NT2/D1 (cell line): ENCODE data around the gene TXNRD1.

Source experiments
- DNase-seq: peaks from one replicate; pipeline ENCODE4 v3.0.0-alpha.2; 2011; ENCODE audit warnings: low read depth, low spot score
- H3K27me3 ChIP-seq: 2 replicates; pipeline ENCODE4 v1.6.0; 2011; ENCODE audit warnings: mild to moderate bottlenecking; ENCODE audit not compliant: insufficient read length, insufficient read depth
- H3K36me3 ChIP-seq: 2 replicates; pipeline ENCODE4 v1.6.1; 2011; ENCODE audit warnings: mild to moderate bottlenecking, low read length, mixed read lengths; ENCODE audit not compliant: insufficient read depth, insufficient read length
- H3K4me1 ChIP-seq: 2 replicates; pipeline ENCODE4 v1.5.1; 2011; ENCODE audit not compliant: insufficient read depth, insufficient read length
- H3K4me3 ChIP-seq: 2 replicates; pipeline ENCODE4 v1.5.1; 2011; ENCODE audit warnings: low read depth; ENCODE audit not compliant: insufficient read length
- H3K9ac ChIP-seq: 2 replicates; pipeline ENCODE4 v1.6.0; 2011; ENCODE audit warnings: low read depth; ENCODE audit not compliant: insufficient read length
- H3K9me3 ChIP-seq: 2 replicates; pipeline ENCODE4 v1.5.1; 2011; ENCODE audit warnings: mild to moderate bottlenecking, low read length; ENCODE audit not compliant: insufficient read depth
- SUZ12 ChIP-seq: IDR thresholded peaks from 2 replicates; pipeline ENCODE4 v1.6.1; 2011; ENCODE audit not compliant: insufficient read length, insufficient read depth; ENCODE audit errors: extremely low read depth
- YY1 ChIP-seq: IDR thresholded peaks from 2 replicates; pipeline ENCODE4 v1.6.1; 2011; ENCODE audit not compliant: insufficient read length, insufficient read depth
- ZNF274 ChIP-seq: IDR thresholded peaks from 2 replicates; pipeline ENCODE4 v1.6.1; 2011; ENCODE audit warnings: mild to moderate bottlenecking, low read depth, low read length

TXNRD1 gene

DNA sequence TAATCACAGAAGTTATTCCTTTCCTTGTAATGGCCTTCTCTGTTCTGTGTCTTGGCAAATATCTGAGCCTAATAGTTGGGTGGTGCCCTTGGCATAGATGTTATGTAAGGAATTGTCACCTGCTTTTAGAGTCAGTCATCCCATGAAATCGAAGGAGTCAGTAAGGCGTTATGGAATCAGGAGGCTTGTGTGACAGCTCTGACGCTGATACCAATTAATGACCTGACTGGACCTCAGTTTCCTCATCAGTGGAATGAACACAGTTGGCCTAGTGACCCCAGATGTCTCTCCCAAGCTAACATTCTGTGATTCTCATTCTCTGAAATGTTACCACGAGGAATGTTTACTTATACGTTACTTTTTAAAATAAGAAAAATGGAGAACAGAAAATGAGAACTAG lies 32.1 kb downstream of the TXNRD1 start:
- Histone ChIP-seq H3K4me1 (no peaks in the 10 kb centered on the region), H3K27me3 (peaks cover 4% of the 10 kb centered on the region), H3K4me3 (no peak overlapping the region), H3K36me3 (no peaks in the 10 kb centered on the region), H3K9me3 (no peaks in the 10 kb centered on the region), H3K9ac (no peak overlapping the region)
- DNase-seq, result no peak
- TF ChIP-seq SUZ12, result no peak
- no peak for TF ChIP-seq ZNF274
- no peak for TF ChIP-seq YY1

DNA sequence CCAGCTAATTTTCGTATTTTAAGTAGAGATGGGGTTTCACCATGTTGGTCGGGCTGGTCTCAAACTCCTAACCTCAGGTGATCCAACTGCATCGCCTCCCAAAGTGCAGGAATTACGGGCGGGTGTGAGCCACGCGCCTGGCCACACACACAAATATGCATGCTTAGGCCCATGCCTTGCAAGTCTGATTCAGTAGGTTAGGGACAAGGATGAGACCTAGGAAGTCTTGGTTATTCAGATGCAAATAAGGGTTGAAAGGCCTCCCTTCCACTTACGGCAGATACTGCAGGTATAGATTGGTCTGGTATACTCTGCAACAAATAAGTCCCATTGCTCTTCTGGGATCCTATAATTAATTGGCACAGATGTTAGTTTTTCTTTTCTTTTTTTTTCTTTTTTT lies 32.9 kb downstream of the TXNRD1 start:
- Histone ChIP-seq H3K36me3 (no peaks in the 10 kb centered on the region), H3K9ac (no peak overlapping the region), H3K4me3 (no peak overlapping the region), H3K4me1 (no peaks in the 10 kb centered on the region), H3K9me3 (no peaks in the 10 kb centered on the region), H3K27me3 (peaks cover 4% of the 10 kb centered on the region)
- peak; percentile 67 for DNase-seq
- no peak for TF ChIP-seq SUZ12
- no peak for TF ChIP-seq ZNF274
- TF ChIP-seq YY1, result no peak

DNA sequence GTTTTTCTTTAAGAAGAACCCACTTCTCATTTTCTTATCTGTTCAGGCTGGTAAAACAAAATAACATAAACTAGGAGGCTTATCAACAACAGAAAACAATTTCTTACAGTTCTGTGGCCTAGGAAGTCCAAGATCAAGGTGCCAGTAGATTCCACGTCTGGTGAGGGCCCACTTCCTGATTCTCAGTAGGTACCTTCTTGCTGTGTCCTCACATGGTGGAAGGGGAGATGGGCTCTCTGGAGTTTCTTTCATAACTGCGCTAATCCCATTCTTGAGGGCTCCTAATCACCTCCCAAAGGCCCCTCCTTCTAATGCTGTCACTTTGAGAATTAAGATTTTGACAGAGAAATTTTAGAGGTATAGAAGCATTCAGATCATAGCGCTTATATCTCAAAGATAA lies 33.4 kb downstream of the TXNRD1 start:
- no peak for DNase-seq
- Histone ChIP-seq H3K9me3 (no peaks in the 10 kb centered on the region), H3K36me3 (no peaks in the 10 kb centered on the region), H3K9ac (no peak overlapping the region), H3K4me3 (no peak overlapping the region), H3K27me3 (peaks cover 4% of the 10 kb centered on the region), H3K4me1 (no peaks in the 10 kb centered on the region)
- no peak for TF ChIP-seq YY1
- no peak for TF ChIP-seq SUZ12
- no peak for TF ChIP-seq ZNF274

DNA sequence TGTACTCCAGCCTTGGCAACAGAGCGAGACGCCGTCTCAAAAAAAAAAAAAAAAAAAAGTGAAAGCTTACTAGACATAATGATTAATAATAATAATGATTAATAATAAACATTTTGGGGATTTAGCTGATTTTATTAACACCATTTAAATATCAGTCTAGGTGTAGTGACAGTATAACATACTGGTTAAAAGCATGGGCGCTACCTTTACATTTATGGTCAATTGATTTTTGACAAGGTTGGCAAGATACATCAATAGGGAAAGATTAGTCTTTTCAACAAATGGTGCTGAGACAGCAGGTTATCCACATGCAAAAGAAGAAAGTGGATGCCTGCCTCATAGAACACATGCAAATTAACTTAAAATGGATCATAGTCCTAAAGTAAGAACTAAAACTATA lies 34.3 kb downstream of the TXNRD1 start:
- no peaks in the 10 kb centered on the region for H3K9me3 ChIP-seq
- H3K36me3 ChIP-seq, result no peaks in the 10 kb centered on the region
- H3K9ac ChIP-seq, result no peak overlapping the region
- no peaks in the 10 kb centered on the region for H3K4me1 ChIP-seq
- no peak for TF ChIP-seq SUZ12
- no peak for TF ChIP-seq YY1
- TF ChIP-seq ZNF274, result no peak
- DNase-seq, result no peak
- no peak overlapping the region for H3K4me3 ChIP-seq
- peaks cover 4% of the 10 kb centered on the region for H3K27me3 ChIP-seq

GRCh38 chr12:104250366-104251125 lies 35.0 kb downstream of the TXNRD1 start:
- H3K27me3 ChIP-seq, result peaks cover 4% of the 10 kb centered on the region
- no peak for DNase-seq
- TF ChIP-seq YY1 (no peak), SUZ12 (no peak), ZNF274 (no peak)

DNA sequence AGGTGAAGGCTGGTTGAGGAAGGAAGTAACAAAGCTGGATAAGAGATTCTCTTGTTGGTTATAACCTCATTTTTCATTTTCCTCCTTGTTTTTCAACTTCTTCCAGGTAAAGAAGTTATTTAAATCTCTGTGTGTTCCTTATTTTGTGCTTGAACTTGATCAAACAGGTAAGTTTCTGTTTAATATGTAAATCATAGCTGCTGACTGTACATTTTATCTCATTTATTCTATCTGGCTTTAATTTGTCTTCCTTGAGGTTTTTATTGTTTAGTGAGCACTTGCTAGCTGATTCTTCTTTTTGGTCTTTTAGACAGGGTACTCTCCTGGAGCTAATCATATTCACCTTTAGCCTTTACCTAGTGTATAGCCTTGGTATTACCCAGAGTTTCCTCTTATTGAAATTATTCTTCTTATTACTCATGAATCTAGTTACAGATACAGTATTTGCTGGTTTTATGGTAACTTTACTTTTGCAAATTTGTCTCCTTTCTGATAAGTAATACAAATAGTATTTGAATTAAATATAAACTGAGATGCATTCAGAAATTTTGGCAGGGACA lies 42.4 kb downstream of the TXNRD1 start:
- Histone ChIP-seq H3K4me3 (no peak overlapping the region), H3K27me3 (no peaks in the 10 kb centered on the region), H3K36me3 (no peaks in the 10 kb centered on the region), H3K4me1 (no peaks in the 10 kb centered on the region), H3K9ac (no peak overlapping the region), H3K9me3 (no peaks in the 10 kb centered on the region)
- TF ChIP-seq YY1 (no peak), SUZ12 (no peak), ZNF274 (no peak)
- DNase-seq, result no peak

More at GRCh38 chr12:104250366-104251125, 35.0 kb downstream of the TXNRD1 start:
- no peaks in the 10 kb centered on the region for H3K9me3 ChIP-seq
- no peak overlapping the region for H3K4me3 ChIP-seq
- no peaks in the 10 kb centered on the region for H3K4me1 ChIP-seq
- H3K9ac ChIP-seq, result no peak overlapping the region
- H3K36me3 ChIP-seq, result no peaks in the 10 kb centered on the region

GRCh38 chr12:104258476-104259067 lies 43.0 kb downstream of the TXNRD1 start:
- no peaks in the 10 kb centered on the region for H3K36me3 ChIP-seq
- H3K9ac ChIP-seq, result no peak overlapping the region
- TF ChIP-seq YY1, result no peak
- no peak for TF ChIP-seq ZNF274
- no peak for TF ChIP-seq SUZ12
- no peaks in the 10 kb centered on the region for H3K27me3 ChIP-seq
- no peak overlapping the region for H3K4me3 ChIP-seq
- H3K4me1 ChIP-seq, result no peaks in the 10 kb centered on the region
- no peaks in the 10 kb centered on the region for H3K9me3 ChIP-seq
- DNase-seq, result no peak
